ENCODE measurements around the gene AHR.
A peak's percentile ranks its signal among the peaks of the same experiment; 100 is the strongest.

AHR gene

GRCh38 chr7:17302575-17303142, 4.2 kb downstream of the AHR start:
- Histone ChIP-seq H3K9me3 (ENCODE audit: control insufficient read depth, insufficient read depth, low read length) (peaks cover 4% of the 10 kb centered on the region), H3K4me1 (ENCODE audit: control insufficient read depth, low read length) (peaks cover 74% of the 10 kb centered on the region), H3K4me2 (ENCODE audit: low read length) (peak overlapping the region; percentile 61), H3K4me3 (ENCODE audit: low read length) (peak overlapping the region; percentile 53), H3K79me2 (ENCODE audit: control insufficient read depth, low read length) (peaks cover 87% of the 10 kb centered on the region), H3K27me3 (ENCODE audit: control insufficient read depth, low read length) (no peaks in the 10 kb centered on the region), H4K20me1 (ENCODE audit: control insufficient read depth, insufficient read depth, low read depth, low read length) (0 out of 2 replicates have a peak, but pooled peaks cover 3% of the 10 kb centered on the region), H3F3A (ENCODE audit: control insufficient read depth, insufficient read depth) (peaks cover 28% of the 10 kb centered on the region), H3K9me2 (replicated peaks; ENCODE audit: control insufficient read depth, low read length) (no peaks in the 10 kb centered on the region), H3K36me3 (ENCODE audit: control insufficient read depth, low read length) (peaks cover 4% of the 10 kb centered on the region), H3K27ac (ENCODE audit: low read depth, low read length) (0 out of 2 replicates have a peak overlapping the region, but pooled peaks have one; percentile 8)
- TF ChIP-seq CTCF (IDR thresholded peaks at IDR 0.05; ENCODE audit: low read depth, low read length, poor library complexity, severe bottlenecking): peak; percentile 37
- TF ChIP-seq EZH2phosphoT487 (IDR thresholded peaks at IDR 0.05; ENCODE audit: borderline replicate concordance, low read length): no peak

- Histone ChIP-seq H3K27ac (ENCODE audit: low read depth, low read length) (no peak overlapping the region), H3K4me3 (ENCODE audit: low read length) (no peak overlapping the region), H3K79me2 (ENCODE audit: control insufficient read depth, low read length) (peaks cover 99% of the 10 kb centered on the region), H3K9me2 (replicated peaks; ENCODE audit: control insufficient read depth, low read length) (no peaks in the 10 kb centered on the region), H3F3A (ENCODE audit: control insufficient read depth, insufficient read depth) (peaks cover 24% of the 10 kb centered on the region), H3K27me3 (ENCODE audit: control insufficient read depth, low read length) (no peaks in the 10 kb centered on the region), H4K20me1 (ENCODE audit: control insufficient read depth, insufficient read depth, low read depth, low read length) (0 out of 2 replicates have a peak, but pooled peaks cover 9% of the 10 kb centered on the region), H3K4me2 (ENCODE audit: low read length) (0 out of 2 replicates have a peak overlapping the region, but pooled peaks have one; percentile 31), H3K4me1 (ENCODE audit: control insufficient read depth, low read length) (peaks cover 77% of the 10 kb centered on the region), H3K9me3 (ENCODE audit: control insufficient read depth, insufficient read depth, low read length) (no peaks in the 10 kb centered on the region), H3K36me3 (ENCODE audit: control insufficient read depth, low read length) (no peaks in the 10 kb centered on the region; the same call in 1 of the 2 replicates)
- TF ChIP-seq CTCF (IDR thresholded peaks at IDR 0.05; ENCODE audit: low read depth, low read length, poor library complexity, severe bottlenecking): no peak
- no peak for TF ChIP-seq EZH2phosphoT487 (IDR thresholded peaks at IDR 0.05; ENCODE audit: borderline replicate concordance, low read length)
These were observed 6.5 kb downstream of the AHR start for GRCh38 chr7:17304926-17305325.

GRCh38 chr7:17305387-17306171, 7.1 kb downstream of the AHR start:
- no peak for TF ChIP-seq EZH2phosphoT487 (IDR thresholded peaks at IDR 0.05; ENCODE audit: borderline replicate concordance, low read length)
- no peak for TF ChIP-seq CTCF (IDR thresholded peaks at IDR 0.05; ENCODE audit: low read depth, low read length, poor library complexity, severe bottlenecking)
- Histone ChIP-seq H4K20me1 (ENCODE audit: control insufficient read depth, insufficient read depth, low read depth, low read length) (0 out of 2 replicates have a peak, but pooled peaks cover 9% of the 10 kb centered on the region), H3K79me2 (ENCODE audit: control insufficient read depth, low read length) (peaks cover 92% of the 10 kb centered on the region), H3F3A (ENCODE audit: control insufficient read depth, insufficient read depth) (peaks cover 18% of the 10 kb centered on the region), H3K36me3 (ENCODE audit: control insufficient read depth, low read length) (no peaks in the 10 kb centered on the region), H3K4me1 (ENCODE audit: control insufficient read depth, low read length) (peaks cover 73% of the 10 kb centered on the region), H3K27me3 (ENCODE audit: control insufficient read depth, low read length) (no peaks in the 10 kb centered on the region), H3K4me2 (ENCODE audit: low read length) (no peak overlapping the region), H3K27ac (ENCODE audit: low read depth, low read length) (no peak overlapping the region), H3K9me3 (ENCODE audit: control insufficient read depth, insufficient read depth, low read length) (no peaks in the 10 kb centered on the region), H3K9me2 (replicated peaks; ENCODE audit: control insufficient read depth, low read length) (no peaks in the 10 kb centered on the region), H3K4me3 (ENCODE audit: low read length) (no peak overlapping the region)
